GM12872 (cell line): ENCODE measurements around the gene HAUS5.
A peak's percentile ranks its signal among the peaks of the same experiment; 100 is the strongest.

Experiments
- CTCF ChIP-seq: IDR thresholded peaks from 3 replicates; pipeline ENCODE4 v1.5.1; 2011; ENCODE audit warnings: low read depth, mild to moderate bottlenecking, low read length, moderate library complexity; ENCODE audit not compliant: insufficient read depth

The HAUS5 gene

GRCh38 chr19:35657904-35658700 is 45.6 kb downstream of the HAUS5 start:
- peak; percentile 49; the same call in 2 of the 3 replicates for TF ChIP-seq CTCF

GRCh38 chr19:35661995-35662340 is 49.4 kb downstream of the HAUS5 start:
- TF ChIP-seq CTCF: no peak

GRCh38 chr19:35663981-35664380 is 51.4 kb downstream of the HAUS5 start:
- TF ChIP-seq CTCF: no peak

GRCh38 chr19:35665157-35665556 is 52.6 kb downstream of the HAUS5 start:
- no peak for TF ChIP-seq CTCF

- TF ChIP-seq CTCF: no peak
These were observed 53.1 kb downstream of the HAUS5 start for GRCh38 chr19:35665604-35666003.

GRCh38 chr19:35666251-35666913 is 53.8 kb downstream of the HAUS5 start, which contains the start of gene UPK1A:
TSS of gene UPK1A (plus strand) at chr19:35666517. CDS start at chr19:35666813, 296 bp downstream.
- no peak for TF ChIP-seq CTCF

GRCh38 chr19:35669566-35669965 is 57.0 kb downstream of the HAUS5 start:
- TF ChIP-seq CTCF: no peak
